Fibroblast of mammary gland (primary cell): Measurements from ENCODE around the gene RPL3.

Source experiments
- DNase-seq: peaks from one replicate; pipeline ENCODE4 v3.0.0-alpha.2; 2010; ENCODE audit warnings: low read depth
- H3K4me3 ChIP-seq: 2 replicates; pipeline ENCODE4 v1.5.1; 2011; ENCODE audit warnings: low read depth, mild to moderate bottlenecking, low read length, moderate library complexity; ENCODE audit not compliant: control insufficient read depth
- TF ChIP-seq, protein P1 (sequence below): conservative IDR thresholded peaks from 2 replicates; pipeline ENCODE4 v1.5.1; 2011; ENCODE audit warnings: low read depth, low read length, inconsistent platforms; ENCODE audit not compliant: control insufficient read depth, insufficient read depth

Gene RPL3

DNA sequence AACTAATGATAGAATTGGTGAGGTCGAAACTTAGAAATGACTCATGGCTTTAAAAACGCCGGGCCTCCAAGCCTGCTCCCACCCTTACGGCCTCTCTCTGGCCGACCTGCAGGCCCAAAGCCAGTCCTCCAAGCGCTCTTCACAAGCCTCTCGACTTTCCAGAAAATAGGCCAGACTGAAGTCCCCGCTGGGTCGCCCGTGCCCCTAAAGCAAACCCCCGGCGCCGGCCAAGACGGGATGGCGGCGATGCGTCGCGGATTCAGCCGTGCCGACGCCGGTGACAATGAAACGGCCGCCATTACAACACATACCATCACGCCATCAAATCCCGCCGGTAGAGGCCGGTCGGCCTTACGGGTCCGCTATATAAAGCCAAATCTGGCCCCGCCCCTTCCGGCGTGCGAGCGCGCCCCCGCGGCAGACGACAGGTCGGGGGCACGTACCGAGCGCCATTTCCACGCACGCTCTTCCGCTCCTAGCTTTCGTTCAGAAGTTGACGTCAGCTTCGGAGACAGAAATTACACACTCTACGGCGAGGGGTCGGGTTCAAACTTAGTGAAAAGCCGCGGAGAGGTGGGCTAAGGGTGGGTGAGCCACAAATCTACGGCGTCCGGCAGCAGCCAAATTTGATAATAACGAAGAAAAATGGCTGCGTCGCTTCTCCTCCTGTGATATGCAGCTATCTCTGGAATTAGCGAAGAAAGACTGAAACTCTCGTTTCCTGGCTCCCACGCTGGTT is at the start of gene RPL3:
Gene RPL3 (minus strand): TSS at position 340 of the 739 bp plus-strand sequence. CDS start 26 bp downstream, at position 314.
- TF ChIP-seq, protein P1, sequence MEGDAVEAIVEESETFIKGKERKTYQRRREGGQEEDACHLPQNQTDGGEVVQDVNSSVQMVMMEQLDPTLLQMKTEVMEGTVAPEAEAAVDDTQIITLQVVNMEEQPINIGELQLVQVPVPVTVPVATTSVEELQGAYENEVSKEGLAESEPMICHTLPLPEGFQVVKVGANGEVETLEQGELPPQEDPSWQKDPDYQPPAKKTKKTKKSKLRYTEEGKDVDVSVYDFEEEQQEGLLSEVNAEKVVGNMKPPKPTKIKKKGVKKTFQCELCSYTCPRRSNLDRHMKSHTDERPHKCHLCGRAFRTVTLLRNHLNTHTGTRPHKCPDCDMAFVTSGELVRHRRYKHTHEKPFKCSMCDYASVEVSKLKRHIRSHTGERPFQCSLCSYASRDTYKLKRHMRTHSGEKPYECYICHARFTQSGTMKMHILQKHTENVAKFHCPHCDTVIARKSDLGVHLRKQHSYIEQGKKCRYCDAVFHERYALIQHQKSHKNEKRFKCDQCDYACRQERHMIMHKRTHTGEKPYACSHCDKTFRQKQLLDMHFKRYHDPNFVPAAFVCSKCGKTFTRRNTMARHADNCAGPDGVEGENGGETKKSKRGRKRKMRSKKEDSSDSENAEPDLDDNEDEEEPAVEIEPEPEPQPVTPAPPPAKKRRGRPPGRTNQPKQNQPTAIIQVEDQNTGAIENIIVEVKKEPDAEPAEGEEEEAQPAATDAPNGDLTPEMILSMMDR, result no peak
- H3K4me3 ChIP-seq, result peak within 1 kb of the TSS; percentile 99
- DNase-seq, result peak; percentile 99

DNA sequence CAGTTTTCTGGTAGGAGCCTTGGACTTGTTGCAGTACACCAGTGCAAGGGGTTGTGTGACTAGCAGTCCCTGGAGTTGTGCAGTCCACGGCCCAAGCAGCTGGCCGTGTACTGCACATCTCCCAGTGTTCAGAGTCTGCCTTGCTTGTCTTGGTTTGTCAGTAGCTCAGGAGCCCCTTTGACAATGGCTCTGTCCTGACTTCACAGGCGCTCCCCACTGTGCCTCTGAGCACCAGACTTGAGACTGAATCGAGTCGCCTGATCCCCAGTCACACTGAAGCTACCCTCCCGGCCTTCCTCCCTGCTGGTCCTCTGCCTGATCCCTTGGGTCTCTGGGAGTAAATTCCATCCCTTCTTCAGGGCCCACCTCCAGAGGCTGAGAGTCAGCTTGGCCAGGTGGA is 49.8 kb upstream of the RPL3 start:
- TF ChIP-seq, protein P1, result no peak
- H3K4me3 ChIP-seq, result no peak overlapping the region
- DNase-seq, result no peak

DNA sequence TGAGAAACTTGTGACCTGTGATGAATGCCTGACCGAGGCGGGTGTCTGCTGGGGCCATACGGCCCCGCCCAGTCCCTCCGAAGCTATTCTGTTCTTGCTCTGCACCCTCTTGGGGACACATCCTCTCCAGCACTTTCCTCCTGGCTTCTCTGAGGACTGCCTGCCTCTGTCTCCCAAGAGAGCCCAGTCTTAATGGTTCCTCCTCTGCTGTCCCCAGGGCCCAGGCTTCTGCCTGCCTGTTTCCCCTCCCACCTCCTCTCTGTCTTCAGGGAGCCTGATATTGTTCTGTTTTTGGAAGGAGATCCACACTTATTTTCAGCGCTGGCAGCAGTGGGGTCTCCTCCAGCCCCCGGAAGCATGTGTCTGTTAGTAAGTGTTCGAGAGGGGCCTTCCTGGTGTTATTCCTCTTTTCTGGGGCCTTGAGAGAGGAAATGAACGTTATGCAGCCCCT is 49.1 kb upstream of the RPL3 start:
- no peak overlapping the region for H3K4me3 ChIP-seq
- TF ChIP-seq, protein P1, result no peak
- DNase-seq, result no peak

DNA sequence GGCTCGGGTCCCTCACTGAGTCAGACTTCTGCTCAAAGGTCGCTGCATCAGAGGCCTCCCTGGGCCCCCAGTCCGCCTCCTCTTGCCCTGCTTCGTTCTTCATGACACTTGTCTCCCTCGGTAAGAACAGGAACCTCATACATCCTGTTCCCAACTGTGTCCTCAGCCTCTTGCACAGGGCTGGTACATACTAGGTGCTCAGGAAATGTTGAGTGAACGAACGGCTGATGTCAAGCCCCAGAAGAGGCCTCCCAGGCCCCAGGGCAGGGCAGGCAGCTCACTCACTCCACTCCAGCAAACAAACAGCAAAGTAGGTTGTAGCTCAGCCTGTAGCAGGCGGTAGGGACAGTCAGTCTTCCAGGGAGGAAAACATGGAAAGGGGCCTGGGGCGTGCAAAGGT is 47.6 kb upstream of the RPL3 start:
- DNase-seq, result no peak
- TF ChIP-seq, protein P1, result no peak
- H3K4me3 ChIP-seq, result no peak overlapping the region

DNA sequence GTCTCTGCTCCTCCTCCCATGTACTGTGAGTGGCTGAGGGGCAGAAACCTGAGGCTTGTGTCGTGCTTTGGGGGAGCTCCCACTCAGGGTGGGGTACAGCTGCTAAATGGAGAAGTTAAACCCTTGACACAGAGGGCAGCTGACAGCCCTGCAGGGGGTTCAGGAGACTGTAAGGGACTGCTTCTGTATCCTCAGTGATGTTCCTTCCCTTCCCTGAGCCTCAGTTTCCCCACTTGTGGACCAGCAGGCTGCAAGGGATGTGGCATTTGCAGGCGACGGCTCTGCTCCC is 46.0 kb upstream of the RPL3 start:
- no peak for DNase-seq
- TF ChIP-seq, protein P1, result no peak
- no peak overlapping the region for H3K4me3 ChIP-seq

DNA sequence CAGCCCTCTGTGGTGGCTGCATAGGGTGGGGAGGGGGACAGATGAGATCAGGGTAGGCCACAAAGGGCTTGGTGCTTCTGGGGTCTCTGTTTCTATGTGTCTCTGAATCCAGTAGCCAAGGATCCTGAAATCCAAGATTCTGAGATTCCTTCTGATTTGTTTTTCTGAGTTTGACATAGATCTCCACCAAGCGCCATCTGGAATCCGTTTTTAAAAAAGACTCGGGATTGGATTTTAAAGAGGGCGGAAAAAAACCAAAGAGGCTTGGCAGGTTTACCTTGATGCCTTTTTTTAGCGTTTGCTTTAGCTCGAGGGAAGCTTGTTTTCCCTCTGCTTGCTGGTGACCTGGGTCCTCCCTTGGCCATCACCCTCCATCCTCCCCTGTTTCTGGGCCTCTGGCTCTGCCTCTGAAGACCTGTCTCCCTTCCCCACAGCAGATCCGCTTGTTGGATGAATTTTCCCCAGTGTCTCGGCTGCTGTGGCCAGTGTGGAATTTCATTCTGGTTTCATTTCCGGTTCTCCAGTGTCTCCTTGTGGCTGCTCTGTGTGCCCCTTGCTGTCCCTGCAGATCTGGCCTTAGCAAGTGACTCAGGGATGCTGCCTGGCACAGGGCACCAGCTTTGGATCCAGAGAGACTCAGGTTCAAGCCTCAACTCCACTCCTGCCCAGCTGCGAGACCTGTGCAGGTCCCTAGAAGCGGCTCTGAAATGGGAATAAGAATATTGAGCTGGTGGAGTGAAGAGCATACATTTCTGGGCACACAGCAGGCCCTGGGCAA is 45.5 kb upstream of the RPL3 start:
- TF ChIP-seq, protein P1, result no peak
- no peak for DNase-seq
- H3K4me3 ChIP-seq, result no peak overlapping the region
